Adrenal gland (tissue), 5 donors: ENCODE results near the gene KCNMB3.

ENCODE experiments used
- POLR2A ChIP-seq, 2 donors: fragments of 450-650 bp; IDR thresholded peaks; one replicate each; pipeline ENCODE4 v1.6.1; 2017; ENCODE audit warnings: antibody characterized with exemption in 2 of 2, mild to moderate bottlenecking in 2 of 2, moderate library complexity in 1 of 2
- TF ChIP-seq, protein P1 (sequence below), 6 experiments: fragments of 450-650 bp in 4 of 6; fragments of 200-600 bp in 2 of 6; sonication (generic) in 1 of 6; IDR thresholded peaks; 1 replicate in 5 of 6; 2 replicates in 1 of 6; pipeline versions ENCODE4 v1.5.1 to v1.8.0; 2016 to 2021; ENCODE audit warnings: antibody characterized with exemption in 6 of 6, mild to moderate bottlenecking in 2 of 6, moderate library complexity in 1 of 6
- donor health status: DM: no; HTN: no; CAD: no.

DNA sequence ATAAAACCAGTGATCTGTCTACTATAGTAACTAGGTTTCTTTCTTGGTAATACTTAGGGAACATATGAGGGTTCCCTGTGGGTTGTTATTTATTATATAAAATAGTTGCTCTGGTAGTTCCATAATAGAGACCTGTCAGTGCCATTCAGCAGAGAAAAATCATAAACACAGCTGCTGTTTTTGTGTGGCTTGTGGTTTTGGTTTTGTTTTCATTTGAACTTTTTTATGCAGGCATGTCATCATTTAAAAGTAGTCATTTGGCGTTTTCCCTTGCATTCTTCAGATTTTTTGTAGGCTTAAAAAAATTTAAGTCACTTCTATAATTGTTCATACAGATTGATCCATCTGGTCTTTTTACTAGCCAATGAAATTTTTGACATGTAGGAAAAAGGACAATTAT is 54.8 kb downstream of the KCNMB3 start:
- TF ChIP-seq, protein P1, sequence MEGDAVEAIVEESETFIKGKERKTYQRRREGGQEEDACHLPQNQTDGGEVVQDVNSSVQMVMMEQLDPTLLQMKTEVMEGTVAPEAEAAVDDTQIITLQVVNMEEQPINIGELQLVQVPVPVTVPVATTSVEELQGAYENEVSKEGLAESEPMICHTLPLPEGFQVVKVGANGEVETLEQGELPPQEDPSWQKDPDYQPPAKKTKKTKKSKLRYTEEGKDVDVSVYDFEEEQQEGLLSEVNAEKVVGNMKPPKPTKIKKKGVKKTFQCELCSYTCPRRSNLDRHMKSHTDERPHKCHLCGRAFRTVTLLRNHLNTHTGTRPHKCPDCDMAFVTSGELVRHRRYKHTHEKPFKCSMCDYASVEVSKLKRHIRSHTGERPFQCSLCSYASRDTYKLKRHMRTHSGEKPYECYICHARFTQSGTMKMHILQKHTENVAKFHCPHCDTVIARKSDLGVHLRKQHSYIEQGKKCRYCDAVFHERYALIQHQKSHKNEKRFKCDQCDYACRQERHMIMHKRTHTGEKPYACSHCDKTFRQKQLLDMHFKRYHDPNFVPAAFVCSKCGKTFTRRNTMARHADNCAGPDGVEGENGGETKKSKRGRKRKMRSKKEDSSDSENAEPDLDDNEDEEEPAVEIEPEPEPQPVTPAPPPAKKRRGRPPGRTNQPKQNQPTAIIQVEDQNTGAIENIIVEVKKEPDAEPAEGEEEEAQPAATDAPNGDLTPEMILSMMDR (IDR thresholded peaks at IDR 0.05): no peak
- TF ChIP-seq POLR2A (IDR thresholded peaks at IDR 0.05): no peak
